ENCODE measurements around the gene PCNT. TPM values are rescaled to one million over a fixed set of nuclear protein-coding genes. Genes with fewer than 3 reads are reported as not detected.
"Not testable (repeated sequence)": the region's sequence is repeated elsewhere in the genome, so short reads cannot be mapped to it uniquely, and the experiment has no call there.

PCNT gene
- total RNA-seq, 1 donor from 2014 or later, result 73.2 TPM

DNA sequence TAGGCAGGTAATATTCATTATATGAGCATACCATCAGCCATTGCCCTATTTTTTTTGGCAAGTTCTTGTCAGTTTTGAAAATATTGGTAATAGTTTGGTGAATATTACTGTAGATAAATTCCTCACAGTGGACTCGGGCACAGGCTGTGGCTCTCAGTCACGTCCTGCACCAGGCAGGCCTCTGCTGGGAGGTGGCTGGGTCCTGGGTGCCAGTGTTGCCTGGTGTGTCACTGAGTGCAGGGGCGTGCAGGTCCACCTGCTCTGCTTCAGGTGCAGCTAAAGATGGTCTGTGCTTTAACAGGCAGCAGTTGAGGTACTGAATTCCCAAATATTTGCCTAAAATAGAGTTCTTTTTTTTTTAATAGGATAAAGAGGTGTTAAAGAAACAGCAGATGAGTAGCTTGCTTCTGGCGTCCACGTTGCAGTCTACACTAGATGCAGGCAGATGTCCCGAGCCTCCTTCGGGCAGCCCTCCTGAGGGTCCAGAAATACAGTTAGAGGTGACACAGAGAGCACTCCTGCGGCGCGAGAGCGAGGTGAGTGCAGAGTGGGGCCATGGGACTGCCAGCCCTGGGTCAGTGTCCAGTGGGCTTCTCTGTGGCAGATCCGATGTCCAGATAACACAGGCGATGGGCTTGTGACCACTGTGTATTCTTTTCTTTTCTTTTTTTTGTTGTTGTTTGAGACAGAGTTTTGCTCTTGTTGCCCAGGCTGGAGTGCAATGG is 77.4 kb downstream of the PCNT start:
- intact Hi-C loops (cut with micrococcal nuclease), result no loop called here

DNA sequence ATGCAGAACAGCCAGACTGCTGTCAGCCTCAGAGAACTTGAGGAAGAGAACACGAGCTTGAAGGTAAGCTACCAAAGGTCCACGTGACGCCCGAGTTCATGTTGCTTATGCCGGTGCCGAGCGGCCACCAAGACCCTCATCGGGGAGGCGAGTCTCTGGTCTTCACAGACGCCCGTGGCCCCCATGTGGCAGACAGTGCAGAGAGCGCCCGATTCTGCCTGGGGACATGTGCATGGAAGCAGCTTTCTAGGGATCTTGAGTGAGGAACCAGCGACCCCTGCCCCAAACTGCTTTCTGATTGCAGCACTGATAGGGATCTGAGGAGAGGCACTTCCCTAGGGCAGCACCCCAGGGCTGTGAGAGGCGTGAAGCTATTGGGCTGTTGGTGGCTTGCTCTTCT is 78.5 kb downstream of the PCNT start:
- intact Hi-C loops (cut with micrococcal nuclease), result no loop called here

DNA sequence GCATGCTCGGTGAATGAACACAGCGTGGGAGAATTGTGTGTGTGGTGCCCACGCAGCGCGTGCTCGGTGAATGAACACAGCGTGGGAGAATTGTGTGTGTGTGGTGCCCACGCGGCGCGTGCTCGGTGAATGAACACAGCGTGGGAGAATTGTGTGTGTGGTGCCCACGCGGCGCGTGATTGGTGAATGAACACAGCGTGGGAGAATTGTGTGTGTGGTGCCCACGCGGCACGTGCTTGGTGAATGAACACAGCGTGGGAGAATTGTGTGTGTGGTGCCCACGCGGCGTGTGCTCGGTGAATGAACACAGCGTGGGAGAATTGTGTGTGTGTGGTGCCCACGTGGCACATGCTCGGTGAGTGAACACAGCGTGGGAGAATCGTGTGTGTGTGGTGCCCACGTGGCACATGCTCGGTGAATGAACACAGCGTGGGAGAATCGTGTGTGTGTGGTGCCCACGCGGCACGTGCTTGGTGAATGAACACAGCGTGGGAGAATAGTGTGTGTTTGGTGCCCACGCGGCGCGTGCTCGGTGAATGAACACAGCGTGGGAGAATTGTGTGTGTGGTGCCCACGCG is 79.4 kb downstream of the PCNT start:
- intact Hi-C loops (cut with micrococcal nuclease), result not testable (repeated sequence)

DNA sequence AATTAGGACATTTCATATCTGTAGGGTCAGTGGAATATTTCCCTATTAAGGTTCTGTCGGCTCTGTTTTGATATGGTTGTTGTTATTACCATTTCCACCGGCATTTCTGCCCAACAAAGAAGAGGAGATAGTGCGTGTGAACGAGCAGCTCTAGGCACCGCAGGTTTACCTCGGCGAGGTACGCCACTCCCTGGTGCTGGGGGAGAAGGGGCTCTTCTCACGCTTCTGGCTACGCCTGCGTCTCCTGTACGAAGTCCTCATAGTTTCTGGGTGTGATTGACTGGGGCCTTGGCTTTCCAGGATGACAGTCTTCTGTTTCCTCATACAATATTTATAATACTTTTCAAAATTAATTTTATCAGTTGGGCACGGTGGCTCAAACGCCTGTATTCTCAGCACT is 80.3 kb downstream of the PCNT start:
- intact Hi-C loops (cut with micrococcal nuclease), result no loop called here

DNA sequence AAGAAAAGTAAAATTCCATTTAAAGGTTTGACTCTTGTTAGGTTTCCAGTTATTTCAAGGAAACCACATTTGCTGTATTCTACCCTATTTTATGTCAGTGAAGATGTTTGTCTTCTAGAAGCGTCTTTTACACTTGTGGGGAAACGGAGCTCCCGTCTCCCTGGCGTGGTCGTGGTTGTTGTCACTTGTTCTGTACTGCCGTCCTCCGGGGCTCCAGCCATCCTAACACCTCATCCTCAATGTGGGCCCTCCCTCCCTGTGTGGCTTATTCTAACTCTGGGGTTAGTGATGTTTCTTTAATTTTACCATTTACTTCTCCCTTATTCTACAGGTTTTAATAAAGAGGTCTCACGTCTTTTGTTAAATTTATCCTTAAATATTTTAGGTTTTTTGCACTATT is 82.0 kb downstream of the PCNT start:
- intact Hi-C loops (cut with micrococcal nuclease), result no loop called here

DNA sequence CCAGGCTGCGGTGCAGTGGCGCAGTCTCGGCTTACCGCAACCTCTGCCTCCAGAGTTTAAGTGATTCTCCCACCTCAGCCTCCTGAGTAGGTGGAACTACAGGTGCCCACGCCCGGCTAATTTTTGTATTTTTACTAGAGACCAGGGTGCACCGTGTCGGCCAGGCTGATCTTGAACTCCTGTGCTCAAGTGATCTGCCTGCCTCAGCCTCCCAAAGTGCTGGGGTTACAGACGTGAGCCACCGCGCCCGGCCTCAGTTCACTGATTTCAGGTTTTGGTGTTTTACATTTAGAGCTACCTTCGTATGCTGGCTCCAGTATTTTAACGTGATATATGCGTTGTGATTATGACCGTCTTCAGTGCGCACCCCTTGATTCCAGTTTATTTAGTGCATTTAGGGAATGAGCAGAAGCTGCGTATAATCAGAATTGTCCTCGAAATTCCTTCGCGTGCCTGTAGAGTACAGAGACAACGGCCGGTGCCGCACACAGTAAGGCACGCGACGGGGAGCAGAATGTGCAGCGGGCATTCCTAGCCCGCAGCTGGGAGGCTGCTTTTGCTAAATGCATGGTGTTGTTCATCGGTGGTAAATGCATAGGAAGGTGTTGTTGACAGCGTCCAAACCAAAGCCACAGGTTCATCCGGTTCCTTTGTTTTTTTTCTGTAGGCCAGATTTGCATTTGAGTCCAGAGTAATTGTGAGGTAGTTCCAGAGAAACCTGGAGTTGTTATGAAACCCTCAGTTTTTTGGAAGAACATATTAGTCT is 85.9 kb downstream of the PCNT start:
- intact Hi-C loops (cut with micrococcal nuclease), result no loop called here

DNA sequence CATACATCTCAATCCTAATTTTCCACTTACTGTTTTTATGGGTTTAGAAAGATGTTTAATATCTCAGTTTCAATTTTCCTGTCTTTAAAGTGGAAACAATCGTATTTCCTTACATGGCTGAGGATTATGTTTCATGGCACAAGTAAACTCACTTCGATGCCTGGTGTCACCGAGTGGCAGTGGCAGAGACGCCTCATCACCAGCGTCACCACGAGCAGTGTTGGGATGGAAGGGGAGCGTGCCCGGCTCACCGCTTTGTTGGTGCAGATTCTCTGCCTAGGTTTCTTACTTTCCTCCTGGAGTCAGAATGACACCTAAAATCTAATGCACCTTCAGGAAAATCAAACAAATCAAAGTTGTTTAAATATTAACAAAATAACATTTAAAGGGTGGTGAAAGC is 86.6 kb downstream of the PCNT start:
- intact Hi-C loops (cut with micrococcal nuclease), result no loop called here

DNA sequence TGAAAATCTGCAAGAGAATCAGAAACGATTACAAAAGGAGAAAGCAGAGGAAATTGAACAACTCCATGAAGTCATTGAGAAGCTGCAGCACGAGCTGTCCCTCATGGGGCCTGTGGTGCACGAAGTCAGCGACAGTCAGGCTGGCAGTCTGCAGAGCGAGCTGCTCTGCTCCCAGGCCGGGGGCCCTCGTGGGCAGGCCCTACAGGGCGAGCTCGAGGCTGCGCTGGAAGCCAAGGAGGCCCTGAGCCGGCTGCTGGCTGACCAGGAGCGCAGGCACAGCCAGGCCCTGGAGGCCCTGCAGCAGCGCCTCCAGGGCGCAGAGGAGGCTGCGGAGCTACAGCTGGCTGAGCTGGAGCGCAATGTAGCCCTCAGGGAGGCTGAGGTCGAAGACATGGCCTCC is 87.3 kb downstream of the PCNT start:
- intact Hi-C loops (cut with micrococcal nuclease), result no loop called here

DNA sequence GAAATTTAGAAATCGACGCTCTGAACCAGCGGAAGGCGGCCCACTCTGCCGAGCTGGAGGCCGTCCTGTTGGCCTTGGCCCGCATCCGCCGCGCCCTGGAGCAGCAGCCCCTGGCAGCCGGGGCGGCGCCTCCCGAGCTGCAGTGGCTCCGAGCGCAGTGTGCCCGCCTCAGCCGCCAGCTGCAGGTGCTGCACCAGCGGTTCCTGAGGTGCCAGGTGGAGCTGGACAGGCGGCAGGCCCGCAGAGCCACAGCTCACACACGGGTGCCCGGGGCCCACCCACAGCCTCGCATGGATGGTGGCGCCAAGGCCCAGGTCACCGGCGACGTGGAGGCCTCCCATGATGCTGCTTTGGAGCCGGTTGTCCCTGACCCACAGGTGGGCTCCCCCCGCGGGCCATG is 87.7 kb downstream of the PCNT start:
- intact Hi-C loops (cut with micrococcal nuclease), result no loop called here

DNA sequence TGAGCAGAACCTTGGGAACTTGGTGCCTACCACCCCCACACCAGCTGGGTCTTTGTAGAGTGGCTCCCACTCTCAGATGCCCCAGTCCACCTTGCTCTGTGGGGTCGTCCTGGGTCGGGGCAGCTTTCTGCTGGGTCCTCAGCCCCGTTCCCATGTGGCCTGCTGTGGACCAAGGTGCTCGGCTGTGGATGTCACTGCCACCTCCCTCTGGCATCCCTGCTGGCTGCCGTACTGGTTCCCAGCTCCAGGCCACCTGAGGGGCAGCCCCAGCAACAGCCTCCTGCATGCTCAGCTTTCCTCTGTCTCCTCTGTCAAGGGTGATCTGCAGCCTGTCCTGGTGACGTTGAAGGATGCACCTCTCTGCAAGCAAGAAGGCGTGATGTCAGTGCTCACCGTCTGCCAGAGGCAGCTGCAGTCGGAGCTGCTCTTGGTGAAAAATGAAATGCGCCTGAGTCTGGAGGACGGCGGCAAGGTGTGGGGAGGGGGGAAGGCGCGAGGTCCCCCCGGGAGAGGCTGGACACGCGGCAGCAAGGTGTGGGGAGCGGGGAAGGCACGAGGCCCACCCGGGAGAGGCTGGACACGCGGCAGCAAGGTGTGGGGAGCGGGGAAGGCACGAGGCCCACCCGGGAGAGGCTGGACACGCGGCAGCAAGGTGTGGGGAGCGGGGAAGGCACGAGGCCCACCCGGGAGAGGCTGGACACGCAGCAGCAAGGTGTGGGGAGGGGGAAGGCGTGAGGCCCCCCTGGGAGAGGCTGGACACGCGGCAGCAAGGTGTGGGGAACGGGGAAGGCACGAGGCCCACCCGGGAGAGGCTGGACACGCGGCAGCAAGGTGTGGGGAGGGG is 88.8 kb downstream of the PCNT start:
- intact Hi-C loops (cut with micrococcal nuclease), result no loop called here

DNA sequence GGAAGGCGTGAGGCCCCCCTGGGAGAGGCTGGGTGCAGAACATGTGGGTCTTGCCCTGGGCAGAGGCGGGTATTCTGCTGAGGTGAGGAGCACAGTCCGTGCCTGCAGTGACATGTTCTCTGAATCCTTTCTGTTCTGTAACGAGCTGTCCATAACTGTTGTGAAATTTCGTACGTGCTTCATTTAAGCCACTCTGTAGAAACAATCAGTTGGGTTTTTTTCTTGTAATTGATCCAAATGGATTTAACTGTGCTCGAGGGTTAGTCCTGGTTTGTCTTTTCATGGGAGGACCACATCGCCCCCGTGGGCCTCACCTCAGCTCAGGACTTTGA is 89.4 kb downstream of the PCNT start:
- intact Hi-C loops (cut with micrococcal nuclease), result no loop called here

DNA sequence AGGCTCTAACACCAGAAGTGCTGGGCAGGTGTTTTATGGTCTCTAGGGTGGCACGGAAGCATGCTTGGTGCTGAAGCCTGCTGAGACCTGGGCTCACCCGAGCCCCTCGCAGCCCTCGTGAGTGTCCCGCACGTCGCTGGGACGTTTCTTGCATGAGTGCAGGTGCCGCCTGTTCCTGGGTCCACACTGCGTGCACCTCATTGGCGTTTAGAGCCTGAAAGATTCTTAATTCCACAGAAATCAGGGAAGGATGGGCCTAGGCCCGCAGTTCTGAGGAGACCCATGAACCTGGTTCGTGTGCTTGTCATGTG is 91.0 kb downstream of the PCNT start:
- intact Hi-C loops (cut with micrococcal nuclease), result no loop called here

DNA sequence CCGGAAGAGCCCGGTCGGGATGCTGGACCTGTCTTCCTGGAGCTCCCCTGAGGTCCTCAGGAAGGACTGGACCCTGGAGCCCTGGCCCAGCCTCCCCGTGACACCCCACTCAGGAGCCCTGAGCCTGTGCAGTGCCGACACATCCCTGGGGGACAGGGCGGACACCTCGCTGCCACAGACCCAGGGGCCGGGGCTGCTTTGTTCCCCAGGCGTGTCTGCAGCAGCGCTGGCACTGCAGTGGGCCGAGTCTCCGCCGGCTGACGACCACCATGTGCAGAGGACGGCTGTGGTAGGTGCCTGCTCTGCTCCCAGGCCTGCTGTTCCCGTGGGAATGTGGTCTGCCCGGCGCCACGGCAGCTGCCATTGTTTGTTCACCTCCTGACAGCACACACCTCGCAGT is 92.6 kb downstream of the PCNT start:
- intact Hi-C loops (cut with micrococcal nuclease), result no loop called here

DNA sequence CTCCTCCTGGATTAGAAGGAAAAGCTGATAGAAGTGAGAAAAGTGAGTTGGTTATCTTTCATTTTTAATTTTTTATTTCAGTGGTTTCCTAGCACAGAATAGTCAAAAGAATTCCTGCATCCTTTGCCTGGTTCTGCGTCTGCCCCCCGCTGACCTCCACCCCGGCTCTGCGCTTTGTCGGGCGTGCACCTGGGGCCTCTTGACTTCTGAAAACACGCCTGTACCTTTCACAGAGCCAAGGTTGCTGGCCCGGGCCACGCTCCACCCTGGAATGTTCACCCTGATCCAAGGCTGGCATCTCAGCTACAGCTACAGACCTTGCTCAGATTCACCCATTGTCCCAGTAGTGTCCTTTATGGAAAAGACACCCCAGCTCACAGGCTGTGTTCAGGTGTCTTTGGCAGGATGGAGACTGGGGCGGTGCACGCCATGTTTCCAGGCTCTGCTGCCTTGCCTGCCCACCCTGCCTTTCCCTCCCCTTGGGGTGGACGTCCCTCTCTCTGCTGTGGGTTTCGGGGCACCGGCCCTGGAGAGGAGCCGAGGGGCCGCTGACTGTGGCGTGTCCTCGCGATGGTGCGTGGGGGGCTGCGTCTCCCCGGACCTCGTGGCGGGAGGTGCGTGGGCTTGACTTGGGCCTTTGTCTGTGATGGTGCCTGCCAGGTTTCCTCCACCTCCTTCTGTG is 94.5 kb downstream of the PCNT start:
- intact Hi-C loops (cut with micrococcal nuclease), result no loop called here

DNA sequence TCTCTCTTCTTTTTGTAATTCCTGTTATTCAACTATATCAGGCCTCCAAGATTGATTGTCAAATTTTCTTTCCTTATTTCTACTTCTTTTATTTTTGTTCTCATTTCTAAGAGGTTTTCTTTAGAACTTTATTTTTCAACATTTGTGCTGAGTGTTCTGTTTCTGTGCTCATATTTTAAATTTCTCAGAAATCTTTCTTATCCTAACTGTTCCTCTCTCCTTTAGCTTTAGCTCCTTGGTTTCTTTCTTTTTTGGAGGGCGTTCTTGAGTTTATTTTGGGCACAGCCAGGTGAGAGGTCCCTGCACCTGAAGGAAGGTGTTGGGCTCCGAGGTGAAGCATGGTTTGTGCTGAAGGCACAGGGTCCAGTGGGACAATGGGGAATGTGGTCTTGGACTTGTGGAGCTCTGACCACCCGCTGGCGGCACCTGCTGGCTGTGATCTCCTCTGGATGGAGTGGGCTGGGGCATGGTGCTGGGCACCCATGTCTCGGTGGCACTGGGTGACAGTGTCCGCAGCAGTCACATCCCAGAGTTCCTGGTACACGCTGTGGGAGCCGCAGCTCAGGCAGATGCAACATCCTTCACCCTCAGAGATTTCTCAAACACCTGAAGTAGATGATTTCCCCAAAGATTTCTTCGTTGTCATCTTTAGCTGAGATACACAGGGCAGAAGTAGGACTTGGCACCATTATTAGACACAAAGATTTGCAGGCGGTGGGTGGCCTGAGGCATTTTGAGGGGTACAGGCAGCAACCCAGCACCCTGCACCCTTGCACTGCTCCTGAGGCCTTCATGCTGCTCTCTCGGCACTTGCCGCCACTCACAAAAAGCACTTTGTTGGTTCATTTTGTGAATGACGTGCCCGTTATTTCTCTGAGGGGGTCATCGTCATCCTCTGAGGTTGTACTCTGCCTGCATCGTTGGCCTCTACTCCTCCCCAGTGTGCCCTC is 96.6 kb downstream of the PCNT start:
- intact Hi-C loops (cut with micrococcal nuclease), result no loop called here

DNA sequence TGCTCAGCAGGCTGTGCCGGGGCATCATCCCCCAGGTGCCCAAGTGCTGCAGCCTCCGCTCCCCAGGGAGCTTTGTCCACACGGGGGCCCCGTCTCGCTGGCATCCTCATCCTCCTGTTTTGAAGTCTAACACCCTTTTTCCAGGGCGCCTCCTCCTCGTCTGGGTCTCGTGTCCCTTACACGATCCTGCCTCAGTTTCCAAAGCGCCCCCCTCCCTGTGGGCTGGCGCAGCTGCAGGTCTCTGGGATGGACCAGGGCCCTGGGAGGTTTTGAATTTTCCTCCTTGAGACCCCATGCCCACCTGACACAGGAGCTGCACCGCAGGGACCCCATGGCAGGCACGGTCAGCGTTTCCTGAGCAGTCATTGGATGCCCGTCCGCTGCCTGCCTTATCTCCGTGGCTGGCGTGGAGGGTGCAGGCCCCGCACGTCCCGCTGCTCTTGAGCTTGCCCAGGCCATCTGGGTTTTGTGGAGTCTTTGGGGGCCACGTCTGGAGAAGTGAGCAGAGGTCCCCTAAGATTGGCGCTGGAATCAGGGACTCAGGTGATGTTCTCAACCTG is 97.3 kb downstream of the PCNT start:
- intact Hi-C loops (cut with micrococcal nuclease), result no loop called here

DNA sequence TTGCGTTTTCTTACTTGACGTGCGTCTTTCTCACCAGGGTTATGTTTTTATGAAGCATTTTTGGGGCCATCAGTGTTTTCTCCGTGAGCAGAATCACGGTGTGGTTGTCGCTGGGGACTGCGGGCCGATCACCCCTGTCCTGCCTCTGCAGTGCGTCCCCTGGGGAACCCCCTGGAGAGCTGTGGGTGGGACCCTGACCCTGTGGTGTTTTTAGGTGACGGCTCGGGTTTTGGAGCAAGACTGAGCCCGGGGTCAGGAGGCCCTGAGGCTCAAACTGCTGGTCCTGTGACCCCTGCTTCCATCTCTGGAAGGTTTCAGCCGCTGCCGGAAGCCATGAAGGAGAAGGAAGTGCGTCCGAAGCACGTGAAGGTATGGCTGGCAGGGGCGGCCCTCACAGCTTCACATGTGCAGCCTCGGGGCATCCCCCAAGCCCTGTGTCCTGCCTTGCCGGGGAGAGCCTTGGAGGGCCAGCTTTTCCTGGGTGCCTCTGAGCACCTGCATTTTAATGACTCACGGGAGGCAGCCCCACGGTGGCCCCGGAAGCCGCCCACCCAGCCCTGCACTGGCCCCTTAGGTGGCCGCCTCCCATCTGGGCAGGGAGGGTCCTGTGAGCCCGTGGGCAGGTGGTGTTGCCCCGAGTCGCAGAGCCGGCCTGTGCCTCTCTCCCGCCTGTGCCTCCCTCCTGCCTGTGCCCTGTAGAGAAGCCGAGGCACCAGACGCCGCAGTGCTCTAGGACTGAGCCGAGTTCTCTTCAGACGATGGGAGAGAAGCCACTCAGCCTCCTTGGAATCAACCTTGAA is 98.0 kb downstream of the PCNT start:
- intact Hi-C loops (cut with micrococcal nuclease), result no loop called here

DNA sequence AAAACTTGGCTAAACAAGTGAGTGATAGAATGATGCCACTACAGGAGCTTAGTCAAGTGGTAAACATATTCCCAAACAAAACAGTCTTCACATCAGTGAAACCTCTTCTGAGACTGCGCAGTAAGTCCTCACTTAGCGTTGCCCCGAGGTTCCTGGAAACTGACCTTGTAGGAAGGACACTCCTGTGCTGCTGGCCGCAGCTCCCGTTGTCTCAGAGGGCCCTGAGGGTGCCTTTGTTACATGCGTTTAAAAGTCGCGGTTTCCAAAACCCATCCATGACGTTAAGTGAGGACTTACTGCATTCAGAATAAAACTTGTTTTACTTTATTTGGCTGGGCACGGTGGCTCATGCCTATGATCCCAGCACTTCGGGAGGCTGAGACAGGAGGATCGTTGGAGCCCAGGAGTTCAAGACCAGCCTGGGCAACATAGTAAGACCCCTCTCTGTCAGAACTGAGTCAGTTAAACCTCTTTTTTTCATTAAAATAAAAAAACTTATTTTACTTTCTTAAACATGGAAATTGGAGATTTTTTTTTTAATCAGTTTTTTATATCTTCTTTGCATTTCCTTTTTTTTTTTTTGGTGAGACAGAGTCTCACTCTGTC is 98.8 kb downstream of the PCNT start:
- intact Hi-C loops (cut with micrococcal nuclease), result no loop called here

DNA sequence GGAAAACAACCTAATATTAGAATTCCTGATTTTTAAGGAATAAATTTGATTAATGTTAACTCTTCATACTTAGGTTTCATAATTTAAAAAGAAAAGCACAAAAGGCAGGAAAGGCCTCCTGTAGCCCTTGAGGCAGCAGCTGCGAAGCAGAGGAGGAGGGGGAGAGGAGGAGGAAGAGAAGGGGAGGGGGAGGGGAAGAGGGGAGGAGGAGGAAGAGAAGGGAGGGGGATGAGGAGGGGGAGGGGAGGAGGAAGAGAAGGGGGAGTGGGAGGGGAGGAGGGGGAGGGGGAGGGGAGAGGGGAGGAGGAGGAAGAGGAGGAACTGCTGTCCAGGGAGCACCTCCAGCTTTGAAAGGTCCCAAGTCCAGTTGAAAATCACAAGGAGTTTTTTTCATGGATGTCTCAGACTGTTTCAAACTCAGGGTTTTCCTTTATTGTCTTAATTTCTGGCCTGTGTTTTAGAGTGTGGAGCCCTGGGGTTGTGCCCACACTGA is 99.6 kb downstream of the PCNT start:
- intact Hi-C loops (cut with micrococcal nuclease), result no loop called here
